Keratinocyte (primary cell): ENCODE measurements around the gene PLD4. TPM values are rescaled to one million over a fixed set of nuclear protein-coding genes. Genes with fewer than 3 reads are reported as not detected.

ENCODE experiments used
- DNase-seq: peaks from one replicate; pipeline ENCODE4 v3.0.0-alpha.2; 2011; ENCODE audit warnings: low read depth, missing footprints, low spot score
- FAIRE-seq: peaks from 2 replicates; lab custom pipeline; 2011; peaks lifted over from hg19 to GRCh38; lab: Jason Lieb, UNC
- H2AFZ ChIP-seq: 2 replicates; pipeline ENCODE4 v1.6.0; 2012; ENCODE audit warnings: low read length, control low read depth, inconsistent platforms; ENCODE audit not compliant: control insufficient read depth
- H3K27ac ChIP-seq: 2 replicates; pipeline ENCODE4 v1.5.1; 2011; ENCODE audit warnings: low read length; ENCODE audit not compliant: control insufficient read depth, insufficient read depth
- H3K27me3 ChIP-seq: 3 replicates; pipeline ENCODE4 v1.6.0; 2011; ENCODE audit warnings: low read length; ENCODE audit not compliant: control insufficient read depth, insufficient read depth; ENCODE audit errors: extremely low read depth
- H3K36me3 ChIP-seq, 2 experiments: 2 replicates in 1 of 2; 3 replicates in 1 of 2; pipeline ENCODE4 v1.5.1; 2011; ENCODE audit warnings: low read length in 2 of 2, mild to moderate bottlenecking in 1 of 2; ENCODE audit not compliant: control insufficient read depth in 2 of 2, insufficient read depth in 2 of 2; ENCODE audit errors: extremely low read depth in 1 of 2
- H3K4me1 ChIP-seq: 3 replicates; pipeline ENCODE4 v1.5.1; 2011; ENCODE audit warnings: low read length; ENCODE audit not compliant: control insufficient read depth, insufficient read depth; ENCODE audit errors: extremely low read depth
- H3K4me2 ChIP-seq: 3 replicates; pipeline ENCODE4 v1.6.0; 2011; ENCODE audit warnings: low read depth, low read length; ENCODE audit not compliant: control insufficient read depth, insufficient read depth; ENCODE audit errors: extremely low read depth
- H3K4me3 ChIP-seq, 3 experiments: fragments of 200-600 bp in 1 of 3; sonication (generic) in 1 of 3; 2 replicates in 2 of 3; 3 replicates in 1 of 3; pipeline ENCODE4 v1.5.1; 2011 to 2016; ENCODE audit warnings: low read length in 3 of 3, mild to moderate bottlenecking in 3 of 3, control low read depth in 2 of 3, inconsistent platforms in 1 of 3, low read depth in 1 of 3, mixed read lengths in 1 of 3, mixed run types in 1 of 3, moderate library complexity in 1 of 3; ENCODE audit not compliant: control insufficient read depth in 2 of 3, insufficient read depth in 2 of 3; ENCODE audit errors: extremely low read depth in 1 of 3
- H3K79me2 ChIP-seq: 2 replicates; pipeline ENCODE4 v1.6.0; 2012; ENCODE audit warnings: low read length; ENCODE audit not compliant: control insufficient read depth, insufficient read depth
- H3K9ac ChIP-seq: 3 replicates; pipeline ENCODE4 v1.6.0; 2011; ENCODE audit warnings: low read length; ENCODE audit not compliant: control insufficient read depth, insufficient read depth; ENCODE audit errors: extremely low read depth
- H3K9me1 ChIP-seq: 3 replicates; pipeline ENCODE4 v1.6.0; 2011; ENCODE audit warnings: low read length; ENCODE audit not compliant: control insufficient read depth, insufficient read depth; ENCODE audit errors: extremely low read depth
- H3K9me3 ChIP-seq: 2 replicates; pipeline ENCODE4 v1.5.1; 2012; ENCODE audit warnings: low read depth, low read length; ENCODE audit not compliant: control insufficient read depth
- H4K20me1 ChIP-seq: 3 replicates; pipeline ENCODE4 v1.6.0; 2011; ENCODE audit warnings: low read length; ENCODE audit not compliant: control insufficient read depth, insufficient read depth; ENCODE audit errors: extremely low read depth
- CTCF ChIP-seq, 3 experiments: IDR thresholded peaks in 1 of 3; conservative IDR thresholded peaks in 1 of 3; optimal IDR thresholded peaks in 1 of 3; 2 replicates in 2 of 3; 3 replicates in 1 of 3; pipeline versions ENCODE3 to v1.5.1; 2011; ENCODE audit warnings: low read length in 3 of 3, mild to moderate bottlenecking in 3 of 3, moderate library complexity in 2 of 3, control low read depth in 1 of 3, inconsistent platforms in 1 of 3; ENCODE audit not compliant: insufficient read depth in 2 of 3; ENCODE audit errors: extremely low read depth in 1 of 3
- EZH2 ChIP-seq: IDR thresholded peaks from one replicate; pipeline ENCODE4 v1.6.1; 2012; ENCODE audit warnings: inconsistent platforms, mild to moderate bottlenecking, low read length, moderate library complexity
- dilution Hi-C: fragments of 300-500 bp; cut with MboI; formaldehyde crosslinking; loops from one replicate; pipeline ENCODE4 v1.7.0; 2020; ENCODE audit warnings: low sequenced_read_pairs; ENCODE audit not compliant: extremely low pct_ligation_motif_present
- polyA plus RNA-seq, 5 experiments: library from polyadenylated mRNA; depleted of rRNA in 3 of 5; stranded (reverse) in 3 of 5; stranded (forward) in 1 of 5; unstranded in 1 of 5; fragments of >200 nt; gene quantifications; 1 replicate in 1 of 5; 2 replicates in 3 of 5; 3 replicates in 1 of 5; pipeline versions ENCODE4 v1.2.1 to v1.2.3, GENCODE V29; 2011 to 2012; ENCODE audit warnings: missing spikeins in 2 of 5, low read depth in 1 of 5, low replicate concordance in 1 of 5

Gene PLD4
- polyA plus RNA-seq, 1 donor (not counting 4 experiments of a cell fraction or from before 2014, with no cell fraction given), result not detected

DNA sequence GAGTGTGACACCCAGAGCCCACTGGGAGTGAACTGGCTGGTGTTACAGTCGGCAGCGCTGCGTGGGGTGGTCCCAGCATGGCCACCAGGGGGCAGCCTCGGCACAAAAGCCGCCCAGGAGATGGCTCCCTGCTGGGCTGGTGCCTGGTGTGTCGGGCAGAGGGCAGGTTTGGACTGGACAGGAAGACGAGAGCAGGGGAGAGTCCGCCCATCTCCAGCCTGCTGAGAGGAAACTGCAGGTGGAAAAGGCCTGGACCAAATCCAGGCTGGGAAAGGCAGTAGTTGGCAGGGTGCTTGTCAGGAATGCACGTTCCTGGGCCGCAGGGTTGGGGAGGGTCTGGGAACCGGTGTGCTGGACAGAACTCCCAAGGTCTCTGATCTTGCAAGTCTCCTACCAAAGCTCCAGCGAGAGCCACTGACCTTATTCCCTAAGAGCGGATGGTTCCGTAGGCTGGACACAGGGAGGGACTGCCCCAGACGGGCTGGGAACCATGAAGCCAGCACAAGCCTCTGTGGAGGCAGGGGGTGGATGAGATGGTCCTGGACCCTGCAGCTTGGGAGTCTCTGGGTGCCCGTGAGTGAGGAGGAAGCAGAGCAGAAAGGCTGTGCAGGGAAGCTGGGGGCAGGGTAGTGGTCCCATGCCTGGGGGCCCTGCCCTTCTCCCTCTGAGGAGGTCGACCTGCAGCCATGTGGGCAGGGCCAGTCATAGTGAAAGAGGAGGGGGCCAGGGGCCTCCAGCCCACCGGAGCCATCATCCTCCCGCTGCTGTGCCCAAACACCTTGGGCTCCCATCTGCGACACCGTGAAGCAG is 51.7 kb downstream of the PLD4 start:
- Histone ChIP-seq H3K79me2 (peaks cover 14% of the 10 kb centered on the region), H4K20me1 (peaks cover 3% of the 10 kb centered on the region), H3K4me3 (peak overlapping the region; percentile 65 to 86 (median 82)), H3K27me3 (no peaks in the 10 kb centered on the region), H3K9ac (no peak overlapping the region), H3K9me1 (no peaks in the 10 kb centered on the region), H3K4me2 (peak overlapping the region; percentile 78), H3K36me3 (no peaks in the 10 kb centered on the region), H2AFZ (no peak overlapping the region), H3K4me1 (peaks cover 51% of the 10 kb centered on the region), H3K27ac (no peak overlapping the region), H3K9me3 (no peaks in the 10 kb centered on the region)
- TF ChIP-seq EZH2, result no peak
- TF ChIP-seq CTCF (optimal IDR thresholded peaks at IDR 0.05 in 1 of 3, IDR thresholded peaks at IDR 0.05 in 1 of 3, conservative IDR thresholded peaks at IDR 0.05 in 1 of 3; ENCODE audit: extremely low read depth in 1 of 3, insufficient read depth in 2 of 3, low read length in 3 of 3), result peak in 2 of 3 experiments; percentile 83 to 97
- no peak for DNase-seq
- peak; percentile 71 for FAIRE-seq
- dilution Hi-C loops, result no loop called here

DNA sequence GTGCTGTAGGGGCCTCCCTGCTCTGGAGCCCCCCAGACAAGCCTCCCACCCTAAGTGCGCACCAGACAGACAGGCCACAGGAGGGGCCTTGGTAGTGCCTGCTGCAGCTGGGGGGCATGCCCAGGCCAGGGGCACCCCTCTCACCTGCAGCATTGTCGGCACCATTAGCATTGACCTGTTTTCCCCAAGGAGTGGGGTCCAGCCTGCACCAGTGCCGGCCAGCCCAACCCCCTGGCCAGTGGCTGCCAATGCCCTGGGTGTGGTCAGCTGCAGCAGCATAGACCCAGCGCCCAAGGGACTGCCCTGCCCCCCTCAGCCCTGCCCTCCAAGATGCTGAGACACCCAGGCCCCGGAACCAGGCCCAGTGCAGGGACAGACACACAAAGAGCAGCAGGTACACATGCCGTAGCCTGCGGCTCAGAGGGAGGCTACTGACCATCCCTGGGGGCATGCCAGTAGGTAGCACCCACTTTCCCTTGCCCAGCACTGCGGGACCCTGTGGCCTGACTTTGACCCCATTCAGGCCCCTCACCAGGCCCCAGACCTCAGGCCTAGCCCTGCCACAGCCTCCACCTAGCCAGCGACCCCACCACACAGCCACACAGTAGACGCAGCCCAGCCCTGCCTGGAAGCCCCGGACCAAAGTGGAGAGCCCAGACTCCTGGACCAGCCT is 52.5 kb downstream of the PLD4 start:
- no peak for FAIRE-seq
- H3K4me3 ChIP-seq, result peak overlapping the region; percentile 65 to 86 (median 82)

More for the DNA sequence above, 52.5 kb downstream of the PLD4 start:
- Histone ChIP-seq H4K20me1 (peaks cover 3% of the 10 kb centered on the region), H3K9ac (peak overlapping the region; percentile 83), H3K4me1 (peaks cover 43% of the 10 kb centered on the region), H3K4me2 (peak overlapping the region; percentile 78), H3K27me3 (no peaks in the 10 kb centered on the region), H3K79me2 (peaks cover 10% of the 10 kb centered on the region), H3K27ac (no peak overlapping the region), H3K9me1 (no peaks in the 10 kb centered on the region), H2AFZ (no peak overlapping the region), H3K9me3 (no peaks in the 10 kb centered on the region), H3K36me3 (no peaks in the 10 kb centered on the region)
- dilution Hi-C loops, result no loop called here
- no peak for DNase-seq
- TF ChIP-seq CTCF (optimal IDR thresholded peaks at IDR 0.05 in 1 of 3, IDR thresholded peaks at IDR 0.05 in 1 of 3, conservative IDR thresholded peaks at IDR 0.05 in 1 of 3; ENCODE audit: extremely low read depth in 1 of 3, insufficient read depth in 2 of 3, low read length in 3 of 3) (no peak), EZH2 (no peak)
